NCI-H524 (cell line): Measurements from ENCODE around the gene CRABP2.

ENCODE experiments used
- DNase-seq, 2 experiments: peaks; one replicate each; lab custom pipeline; 2025; lab: John Stamatoyannopoulos, UW

CRABP2 gene

GRCh38 chr1:156690675-156691036 lies 14.7 kb downstream of the CRABP2 start:
- no peak for DNase-seq

- DNase-seq: no peak
These were observed 15.3 kb downstream of the CRABP2 start for GRCh38 chr1:156689953-156690674.

- peak; percentile 63 to 84 for DNase-seq
These were observed 16.1 kb downstream of the CRABP2 start for GRCh38 chr1:156689035-156689952.

- no peak for DNase-seq
These were observed 21.1 kb downstream of the CRABP2 start for GRCh38 chr1:156684227-156684782.

- DNase-seq: peak in 1 of 2 experiments; percentile 11
These were observed 23.1 kb downstream of the CRABP2 start for GRCh38 chr1:156682166-156682890.

GRCh38 chr1:156681196-156681960 lies 24.0 kb downstream of the CRABP2 start:
- no peak for DNase-seq

- DNase-seq: no peak
These were observed 25.3 kb downstream of the CRABP2 start for GRCh38 chr1:156680056-156680455.

GRCh38 chr1:156677616-156678596 lies 27.5 kb downstream of the CRABP2 start:
- peak; percentile 65 to 68 for DNase-seq

- peak in 1 of 2 experiments; percentile 35 for DNase-seq
These were observed 28.4 kb downstream of the CRABP2 start, which contains the start of gene NES for GRCh38 chr1:156676820-156677615. TSS of gene NES (minus strand) at chr1:156677407. CDS start at chr1:156677264, 143 bp downstream.

GRCh38 chr1:156676114-156676819 lies 29.1 kb downstream of the CRABP2 start:
- no peak for DNase-seq

GRCh38 chr1:156675210-156676113 lies 29.9 kb downstream of the CRABP2 start:
- DNase-seq: peak; percentile 12 to 63

- DNase-seq: no peak
These were observed 31.8 kb downstream of the CRABP2 start for GRCh38 chr1:156673387-156674121.

- DNase-seq: no peak
These were observed 33.6 kb downstream of the CRABP2 start for GRCh38 chr1:156671804-156672203.

- no peak for DNase-seq
These were observed 34.6 kb downstream of the CRABP2 start for GRCh38 chr1:156670791-156671190.

GRCh38 chr1:156670359-156670758 lies 35.0 kb downstream of the CRABP2 start:
- DNase-seq: no peak

- no peak for DNase-seq
These were observed 35.6 kb downstream of the CRABP2 start for GRCh38 chr1:156669794-156670193.
